HK-2 (cell line): ENCODE data around the gene OR56B1.

Experiments
- DNase-seq: peaks from one replicate; pipeline ENCODE4 v3.0.0-alpha.2; 2018; ENCODE audit not compliant: unreplicated experiment

OR56B1 gene

DNA sequence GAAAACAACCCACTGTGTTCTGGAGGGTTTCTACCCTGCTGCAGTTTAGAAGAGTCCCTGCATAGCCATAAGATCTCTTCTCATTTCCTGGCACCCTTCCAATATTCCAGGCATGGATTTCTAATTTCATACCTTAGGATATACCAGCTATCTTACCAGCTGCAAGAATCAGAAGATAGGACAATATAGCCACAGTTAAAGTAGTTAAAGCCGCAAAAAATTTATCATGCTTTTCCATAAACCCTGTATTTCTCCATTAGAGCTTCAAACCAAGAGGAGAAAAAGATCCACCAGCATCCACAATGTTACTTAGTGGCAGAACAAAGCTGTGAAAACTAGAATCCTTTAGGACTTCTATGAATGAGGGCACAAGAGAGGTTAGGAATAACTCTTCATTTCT lies 8.6 kb upstream of the OR56B1 start:
- DNase-seq, result no peak

DNA sequence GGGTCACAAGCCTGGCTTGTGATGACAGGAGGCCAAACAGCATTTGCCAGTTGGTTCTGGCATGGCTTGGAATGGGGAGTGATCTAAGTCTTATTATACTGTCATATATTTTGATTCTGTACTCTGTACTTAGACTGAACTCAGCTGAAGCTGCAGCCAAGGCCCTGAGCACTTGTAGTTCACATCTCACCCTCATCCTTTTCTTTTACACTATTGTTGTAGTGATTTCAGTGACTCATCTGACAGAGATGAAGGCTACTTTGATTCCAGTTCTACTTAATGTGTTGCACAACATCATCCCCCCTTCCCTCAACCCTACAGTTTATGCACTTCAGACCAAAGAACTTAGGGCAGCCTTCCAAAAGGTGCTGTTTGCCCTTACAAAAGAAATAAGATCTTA lies 843 bp downstream of the OR56B1 start:
- DNase-seq, result no peak

DNA sequence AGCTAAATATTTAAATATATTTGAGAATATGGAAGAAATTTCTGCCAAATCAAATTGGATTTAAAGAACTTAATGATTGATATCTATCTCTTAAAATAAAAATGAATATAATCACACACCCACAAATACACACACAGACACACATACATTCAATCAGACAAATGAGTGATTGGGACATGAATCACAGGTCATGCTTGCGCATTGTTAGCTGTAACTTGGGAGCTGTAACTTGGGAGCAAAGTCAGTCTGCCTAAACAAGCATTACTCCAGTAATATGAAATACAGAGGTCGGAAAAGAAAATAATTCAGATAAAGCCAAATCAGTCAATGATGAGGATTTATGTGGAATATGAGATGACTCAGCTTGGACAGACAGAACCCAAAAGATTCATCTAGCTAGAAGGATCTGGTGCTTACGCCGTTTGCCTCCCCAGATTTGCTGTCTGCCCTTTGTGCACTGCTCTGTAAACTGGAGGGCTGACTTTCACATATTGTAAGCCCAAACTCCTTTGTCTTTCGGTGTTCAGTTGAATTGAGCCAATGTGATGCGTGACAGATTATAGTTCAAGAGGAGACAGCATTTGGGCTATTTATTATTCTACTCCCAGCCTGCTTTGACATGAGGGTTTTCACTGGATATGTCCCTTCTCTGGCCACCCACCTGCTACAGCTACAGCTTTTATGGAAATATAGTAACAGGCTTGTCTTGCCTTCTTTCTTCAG lies 1.6 kb downstream of the OR56B1 start:
- no peak for DNase-seq

DNA sequence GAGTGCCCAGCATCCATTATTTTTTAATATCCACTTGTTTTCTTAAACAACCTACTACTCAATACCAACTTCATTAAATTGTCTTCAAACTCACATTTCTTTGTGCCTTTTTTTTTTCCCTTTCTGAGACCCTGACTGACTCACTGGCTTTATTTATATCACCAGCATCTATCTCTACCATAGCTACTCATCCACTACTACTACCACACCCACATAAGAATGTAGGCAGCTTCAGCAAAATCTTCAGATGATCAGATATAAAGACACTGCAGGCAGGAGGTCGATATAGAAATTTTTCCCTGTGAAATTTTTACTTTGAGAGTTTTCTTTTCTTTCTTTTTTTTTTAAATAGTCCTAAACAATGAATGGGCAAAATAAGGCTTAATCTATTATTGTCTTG lies 2.2 kb downstream of the OR56B1 start:
- no peak for DNase-seq

DNA sequence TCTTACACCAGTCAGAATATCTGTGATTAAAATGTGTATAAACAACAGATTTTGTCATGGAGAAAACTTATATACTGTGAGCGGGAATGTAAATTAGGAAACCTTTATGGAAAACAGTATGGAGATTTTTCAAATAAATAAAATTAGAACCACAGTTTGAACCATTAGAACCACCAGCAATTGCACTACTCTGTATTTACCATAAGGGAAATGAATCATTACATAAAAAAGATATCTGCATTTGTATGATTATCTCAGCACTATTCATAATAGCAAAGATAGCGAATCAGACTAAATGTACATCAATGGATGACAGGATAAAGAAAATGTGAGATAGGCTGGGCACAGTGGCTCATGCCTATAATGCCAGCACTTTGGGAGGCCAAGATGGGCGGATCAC lies 10.4 kb downstream of the OR56B1 start:
- no peak for DNase-seq

DNA sequence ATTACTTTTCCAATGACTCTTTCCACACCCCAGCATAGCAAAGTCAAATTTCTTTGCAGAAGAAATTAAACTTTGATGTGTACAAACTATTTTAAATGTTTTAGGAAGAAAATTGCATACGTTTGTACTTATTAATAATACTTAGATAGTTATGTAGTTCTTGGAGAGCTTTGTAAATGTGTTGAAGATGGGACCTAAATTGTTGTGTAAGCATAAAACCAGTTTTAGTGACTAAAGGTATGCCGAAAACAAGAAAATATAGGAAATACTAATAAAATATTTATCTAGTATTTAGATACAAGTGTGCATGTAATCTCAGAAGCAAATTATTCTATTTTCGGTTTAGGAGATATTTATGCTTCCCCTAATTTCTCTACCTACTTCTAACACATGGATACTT lies 13.6 kb downstream of the OR56B1 start:
- no peak for DNase-seq

DNA sequence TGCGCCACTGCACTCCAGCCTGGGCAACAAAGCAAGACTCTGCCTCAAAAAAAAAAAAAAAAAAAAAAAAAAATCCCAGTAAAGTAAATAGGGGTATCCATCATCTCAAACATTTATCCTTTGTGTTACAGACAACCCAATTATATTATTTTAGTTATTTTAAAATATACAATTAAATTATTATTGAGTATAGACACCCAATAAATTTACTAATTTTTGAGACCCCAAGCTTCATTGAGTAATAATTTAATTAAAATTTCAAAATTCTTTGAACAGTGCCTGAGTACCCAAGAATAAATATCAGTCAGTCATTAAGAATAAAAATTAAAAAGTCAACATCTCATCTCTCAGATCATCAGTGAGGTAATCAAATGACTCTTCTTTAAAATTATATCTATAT lies 17.7 kb downstream of the OR56B1 start, which contains the start of gene OR52N4:
OR52N4 (plus strand) TSS at position 301 of the 400 bp plus-strand sequence. CDS start 498 bp downstream, outside the sequence.
- no peak for DNase-seq

DNA sequence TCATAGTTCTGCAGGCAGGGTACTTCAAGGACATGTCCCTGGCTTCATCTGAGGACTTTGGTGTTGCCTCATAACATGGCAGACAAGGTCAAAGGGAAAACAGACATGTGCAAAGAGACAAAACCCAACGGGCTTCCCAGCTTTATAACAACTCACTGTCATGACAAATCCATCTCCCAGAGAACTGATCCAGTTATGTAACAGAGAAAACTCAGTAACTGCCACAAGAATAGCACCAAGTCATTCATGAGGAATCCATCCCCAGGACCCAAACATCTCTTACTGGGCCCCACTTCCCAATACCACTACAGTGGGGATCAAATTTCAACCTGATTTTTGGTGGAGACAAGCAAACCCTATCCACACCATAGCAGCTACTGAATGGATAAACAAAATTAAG lies 30.8 kb downstream of the OR56B1 start:
- DNase-seq, result no peak

DNA sequence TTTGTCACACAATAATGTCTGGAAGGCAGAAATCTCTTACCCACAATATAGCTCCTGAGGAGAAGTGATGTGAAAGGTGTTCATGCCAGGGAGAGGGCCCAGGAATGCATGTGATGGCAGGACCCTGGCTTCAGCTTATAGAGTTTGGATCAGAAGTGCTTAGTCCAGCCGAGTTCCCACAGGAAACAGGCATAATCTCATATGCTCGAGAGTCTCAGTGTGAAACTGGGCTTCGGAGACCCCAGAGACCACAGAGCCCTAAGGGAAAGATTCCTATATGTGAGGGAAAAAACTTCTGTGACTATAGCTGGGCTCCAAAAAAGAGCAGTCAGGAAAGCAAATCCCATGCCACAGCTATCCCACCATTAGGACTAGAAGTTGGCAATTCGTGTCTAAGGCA lies 47.0 kb downstream of the OR56B1 start, which contains the start of gene OR52N5:
OR52N5 (minus strand) TSS at position 101 of the 400 bp plus-strand sequence. CDS start 4,721 bp downstream, outside the sequence.
- DNase-seq, result no peak
